Right renal pelvis (tissue), 4 donors: ENCODE results near the gene UBE3B. TPM values are rescaled to one million over a fixed set of nuclear protein-coding genes. Genes with fewer than 3 reads are reported as not detected.

Source experiments
- polyA plus RNA-seq, 4 donors: library from polyadenylated mRNA; unstranded; fragments of 120-200 nt; gene quantifications; one replicate each; pipeline ENCODE4 v1.2.1, GENCODE V29; 2013; ENCODE audit not compliant: insufficient read length in 4 of 4

Gene UBE3B
- polyA plus RNA-seq, 4 donors = 29.6 to 35.4 (median 32.2) TPM

Other genes starting within 250 kb of the UBE3B start
- gene FOXN4, start 168.3 kb upstream of the UBE3B start, polyA plus RNA-seq = 1 to 10 TPM; 1.3 to 2.7 (median 1.6) TPM
- gene MYO1H, start 129.7 kb upstream of the UBE3B start, polyA plus RNA-seq = 1 to 10 TPM in 2 of 4 donors, under 1 TPM in 2; 0.79 to 2.0 (median 0.95) TPM
- gene KCTD10, start 334 bp upstream of the UBE3B start, polyA plus RNA-seq = 10 to 100 TPM; 48.2 to 58.6 (median 51.7) TPM
- 10 to 100 TPM; 31.9 to 43.1 (median 35.4) TPM for gene MMAB, start 95.9 kb downstream of the UBE3B start, polyA plus RNA-seq
- 10 to 100 TPM; 21.0 to 23.4 (median 21.5) TPM for gene MVK, start 96.2 kb downstream of the UBE3B start, polyA plus RNA-seq
- 1 to 10 TPM; 7.0 to 9.3 (median 8.5) TPM for gene FAM222A, start 236.2 kb downstream of the UBE3B start, polyA plus RNA-seq